Liver (tissue), 3 donors: ENCODE measurements around the gene DDX39A.

Experiments
- EGR1 ChIP-seq, 2 donors: IDR thresholded peaks; 2 replicates each; pipeline ENCODE4 v1.6.1; 2016 to 2018; ENCODE audit warnings: antibody characterized with exemption in 2 of 2, low read depth in 2 of 2
- GABPA ChIP-seq, 2 donors: IDR thresholded peaks in 1 of 2; conservative IDR thresholded peaks in 1 of 2; 2 replicates each; pipeline ENCODE4 v1.6.1; 2016; ENCODE audit warnings: antibody characterized with exemption in 2 of 2, mild to moderate bottlenecking in 1 of 2, moderate library complexity in 1 of 2
- JUND ChIP-seq, 2 donors: IDR thresholded peaks; 2 replicates each; pipeline ENCODE4 v1.6.1; 2016; ENCODE audit warnings: antibody characterized with exemption in 2 of 2
- RAD21 ChIP-seq, 2 donors: IDR thresholded peaks; 2 replicates each; pipeline ENCODE4 v1.6.1; 2016; ENCODE audit warnings: antibody characterized with exemption in 2 of 2, mild to moderate bottlenecking in 2 of 2
- RXRA ChIP-seq, 2 donors: IDR thresholded peaks; 2 replicates each; pipeline ENCODE4 v1.6.1; 2017 to 2018; ENCODE audit warnings: antibody characterized with exemption in 2 of 2, mild to moderate bottlenecking in 1 of 2
- TAF1 ChIP-seq: conservative IDR thresholded peaks from 2 replicates; pipeline ENCODE4 v1.6.1; 2016; ENCODE audit warnings: antibody characterized with exemption, mild to moderate bottlenecking
- YY1 ChIP-seq: IDR thresholded peaks from 2 replicates; pipeline ENCODE4 v1.6.1; 2016; ENCODE audit warnings: antibody characterized with exemption, mild to moderate bottlenecking
- TF ChIP-seq, protein P1 (sequence below): IDR thresholded peaks from 2 replicates; pipeline ENCODE4 v1.6.1; 2016; ENCODE audit warnings: antibody characterized with exemption, mild to moderate bottlenecking
- TF ChIP-seq, protein P2 (sequence below): fragments of 150-350 bp; IDR thresholded peaks from 2 replicates; pipeline ENCODE4 v1.5.1; 2017; ENCODE audit warnings: improper control_type of control experiment, low read depth, low read length; ENCODE audit not compliant: missing input control
- TF ChIP-seq, protein P3 (sequence below): IDR thresholded peaks from 2 replicates; pipeline ENCODE4 v1.6.1; 2016; ENCODE audit warnings: antibody characterized with exemption
- TF ChIP-seq, protein P4 (sequence below): IDR thresholded peaks from 2 replicates; pipeline ENCODE4 v1.6.1; 2016; ENCODE audit warnings: antibody characterized with exemption
- TF ChIP-seq, protein P5 (sequence below): IDR thresholded peaks from 2 replicates; pipeline ENCODE4 v1.6.1; 2016; ENCODE audit warnings: antibody characterized with exemption
- donor health status: healthy.
- donor health status: healthy.

DNA sequence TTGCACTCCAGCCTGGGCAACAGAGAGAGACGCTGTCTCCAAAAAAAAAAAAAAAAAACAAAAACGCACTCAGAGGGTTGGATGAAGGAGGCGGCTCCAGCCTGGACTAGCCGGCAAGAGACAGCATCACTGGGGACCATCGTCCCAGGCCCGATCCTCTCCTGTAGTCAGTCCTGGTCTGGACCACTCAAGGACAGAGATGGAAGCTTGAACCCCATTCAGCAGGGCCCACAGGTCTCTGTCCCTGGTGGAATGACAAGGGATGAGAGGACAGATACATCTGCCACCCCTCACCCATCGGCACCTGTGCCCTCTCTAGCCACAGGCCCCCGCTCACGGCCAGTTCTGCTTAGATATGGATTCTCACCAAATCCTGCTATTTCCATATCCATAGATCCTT lies 23.9 kb downstream of the DDX39A start:
- TF ChIP-seq, protein P1, sequence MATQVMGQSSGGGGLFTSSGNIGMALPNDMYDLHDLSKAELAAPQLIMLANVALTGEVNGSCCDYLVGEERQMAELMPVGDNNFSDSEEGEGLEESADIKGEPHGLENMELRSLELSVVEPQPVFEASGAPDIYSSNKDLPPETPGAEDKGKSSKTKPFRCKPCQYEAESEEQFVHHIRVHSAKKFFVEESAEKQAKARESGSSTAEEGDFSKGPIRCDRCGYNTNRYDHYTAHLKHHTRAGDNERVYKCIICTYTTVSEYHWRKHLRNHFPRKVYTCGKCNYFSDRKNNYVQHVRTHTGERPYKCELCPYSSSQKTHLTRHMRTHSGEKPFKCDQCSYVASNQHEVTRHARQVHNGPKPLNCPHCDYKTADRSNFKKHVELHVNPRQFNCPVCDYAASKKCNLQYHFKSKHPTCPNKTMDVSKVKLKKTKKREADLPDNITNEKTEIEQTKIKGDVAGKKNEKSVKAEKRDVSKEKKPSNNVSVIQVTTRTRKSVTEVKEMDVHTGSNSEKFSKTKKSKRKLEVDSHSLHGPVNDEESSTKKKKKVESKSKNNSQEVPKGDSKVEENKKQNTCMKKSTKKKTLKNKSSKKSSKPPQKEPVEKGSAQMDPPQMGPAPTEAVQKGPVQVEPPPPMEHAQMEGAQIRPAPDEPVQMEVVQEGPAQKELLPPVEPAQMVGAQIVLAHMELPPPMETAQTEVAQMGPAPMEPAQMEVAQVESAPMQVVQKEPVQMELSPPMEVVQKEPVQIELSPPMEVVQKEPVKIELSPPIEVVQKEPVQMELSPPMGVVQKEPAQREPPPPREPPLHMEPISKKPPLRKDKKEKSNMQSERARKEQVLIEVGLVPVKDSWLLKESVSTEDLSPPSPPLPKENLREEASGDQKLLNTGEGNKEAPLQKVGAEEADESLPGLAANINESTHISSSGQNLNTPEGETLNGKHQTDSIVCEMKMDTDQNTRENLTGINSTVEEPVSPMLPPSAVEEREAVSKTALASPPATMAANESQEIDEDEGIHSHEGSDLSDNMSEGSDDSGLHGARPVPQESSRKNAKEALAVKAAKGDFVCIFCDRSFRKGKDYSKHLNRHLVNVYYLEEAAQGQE, result no peak
- no peak for TF ChIP-seq RAD21 (IDR thresholded peaks at IDR 0.05)
- TF ChIP-seq, protein P2, sequence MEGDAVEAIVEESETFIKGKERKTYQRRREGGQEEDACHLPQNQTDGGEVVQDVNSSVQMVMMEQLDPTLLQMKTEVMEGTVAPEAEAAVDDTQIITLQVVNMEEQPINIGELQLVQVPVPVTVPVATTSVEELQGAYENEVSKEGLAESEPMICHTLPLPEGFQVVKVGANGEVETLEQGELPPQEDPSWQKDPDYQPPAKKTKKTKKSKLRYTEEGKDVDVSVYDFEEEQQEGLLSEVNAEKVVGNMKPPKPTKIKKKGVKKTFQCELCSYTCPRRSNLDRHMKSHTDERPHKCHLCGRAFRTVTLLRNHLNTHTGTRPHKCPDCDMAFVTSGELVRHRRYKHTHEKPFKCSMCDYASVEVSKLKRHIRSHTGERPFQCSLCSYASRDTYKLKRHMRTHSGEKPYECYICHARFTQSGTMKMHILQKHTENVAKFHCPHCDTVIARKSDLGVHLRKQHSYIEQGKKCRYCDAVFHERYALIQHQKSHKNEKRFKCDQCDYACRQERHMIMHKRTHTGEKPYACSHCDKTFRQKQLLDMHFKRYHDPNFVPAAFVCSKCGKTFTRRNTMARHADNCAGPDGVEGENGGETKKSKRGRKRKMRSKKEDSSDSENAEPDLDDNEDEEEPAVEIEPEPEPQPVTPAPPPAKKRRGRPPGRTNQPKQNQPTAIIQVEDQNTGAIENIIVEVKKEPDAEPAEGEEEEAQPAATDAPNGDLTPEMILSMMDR, result no peak
- TF ChIP-seq, protein P3, sequence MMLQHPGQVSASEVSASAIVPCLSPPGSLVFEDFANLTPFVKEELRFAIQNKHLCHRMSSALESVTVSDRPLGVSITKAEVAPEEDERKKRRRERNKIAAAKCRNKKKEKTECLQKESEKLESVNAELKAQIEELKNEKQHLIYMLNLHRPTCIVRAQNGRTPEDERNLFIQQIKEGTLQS, result no peak
- TF ChIP-seq, protein P4, sequence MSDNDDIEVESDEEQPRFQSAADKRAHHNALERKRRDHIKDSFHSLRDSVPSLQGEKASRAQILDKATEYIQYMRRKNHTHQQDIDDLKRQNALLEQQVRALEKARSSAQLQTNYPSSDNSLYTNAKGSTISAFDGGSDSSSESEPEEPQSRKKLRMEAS, result no peak
- no peak for TF ChIP-seq TAF1
- no peak for TF ChIP-seq EGR1 (IDR thresholded peaks at IDR 0.05; ENCODE audit: low read depth in 2 of 2)
- TF ChIP-seq GABPA (IDR thresholded peaks at IDR 0.05 in 1 of 2, conservative IDR thresholded peaks at IDR 0.05 in 1 of 2), result no peak
- TF ChIP-seq YY1, result no peak
- TF ChIP-seq, protein P5, sequence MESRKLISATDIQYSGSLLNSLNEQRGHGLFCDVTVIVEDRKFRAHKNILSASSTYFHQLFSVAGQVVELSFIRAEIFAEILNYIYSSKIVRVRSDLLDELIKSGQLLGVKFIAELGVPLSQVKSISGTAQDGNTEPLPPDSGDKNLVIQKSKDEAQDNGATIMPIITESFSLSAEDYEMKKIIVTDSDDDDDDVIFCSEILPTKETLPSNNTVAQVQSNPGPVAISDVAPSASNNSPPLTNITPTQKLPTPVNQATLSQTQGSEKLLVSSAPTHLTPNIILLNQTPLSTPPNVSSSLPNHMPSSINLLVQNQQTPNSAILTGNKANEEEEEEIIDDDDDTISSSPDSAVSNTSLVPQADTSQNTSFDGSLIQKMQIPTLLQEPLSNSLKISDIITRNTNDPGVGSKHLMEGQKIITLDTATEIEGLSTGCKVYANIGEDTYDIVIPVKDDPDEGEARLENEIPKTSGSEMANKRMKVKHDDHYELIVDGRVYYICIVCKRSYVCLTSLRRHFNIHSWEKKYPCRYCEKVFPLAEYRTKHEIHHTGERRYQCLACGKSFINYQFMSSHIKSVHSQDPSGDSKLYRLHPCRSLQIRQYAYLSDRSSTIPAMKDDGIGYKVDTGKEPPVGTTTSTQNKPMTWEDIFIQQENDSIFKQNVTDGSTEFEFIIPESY, result no peak
- TF ChIP-seq RXRA (IDR thresholded peaks at IDR 0.05), result no peak
- no peak for TF ChIP-seq JUND (IDR thresholded peaks at IDR 0.05)
